B cell (primary cell): Measurements from ENCODE around the gene COG5. TPM values are rescaled to one million over a fixed set of nuclear protein-coding genes. Genes with fewer than 3 reads are reported as not detected.

ENCODE experiments used
- ATAC-seq: fragments of 200-7000 bp; cut with Tn5 transposase; one replicate; pipeline ENCODE4 v1.10.0; 2021; ENCODE audit warnings: low read depth, mild to moderate bottlenecking, moderate number of reproducible peaks, moderate library complexity
- CTCF ChIA-PET: fragments of 350-600 bp; sonication (Branson Sonifier 250); formaldehyde crosslinking; loops from one replicate; lab custom pipeline; 2021; ENCODE audit warnings: antibody characterized with exemption, inconsistent platforms; lab: Charles Lee
- POLR2A ChIA-PET: fragments of 350-600 bp; sonication (Branson Sonifier 250); formaldehyde crosslinking; loops from one replicate; lab custom pipeline; 2021; ENCODE audit warnings: antibody characterized with exemption; lab: Charles Lee
- DNase-seq: peaks from one replicate; pipeline ENCODE4 v3.0.0; 2013
- H2AFZ ChIP-seq: 2 replicates; pipeline ENCODE4 v1.6.1; 2012; ENCODE audit warnings: mild to moderate bottlenecking, low read depth, low read length; ENCODE audit not compliant: insufficient read depth, poor library complexity, severe bottlenecking
- H3K27ac ChIP-seq, 2 donors: 1 replicate in 1 of 2; 2 replicates in 1 of 2; pipeline ENCODE4 v1.5.1; 2012 to 2013; ENCODE audit warnings: low read length in 2 of 2, mild to moderate bottlenecking in 2 of 2, moderate library complexity in 1 of 2
- H3K27me3 ChIP-seq, 4 experiments: fragments of 200-600 bp in 1 of 4; sonication (generic) in 1 of 4; replicated peaks in 1 of 4; 1 replicate in 2 of 4; 2 replicates in 2 of 4; pipeline versions ENCODE4 v1.6.1 to v1.7.0; 2013 to 2016; ENCODE audit warnings: low read length in 3 of 4, mild to moderate bottlenecking in 2 of 4, mixed read lengths in 1 of 4, moderate library complexity in 1 of 4; ENCODE audit not compliant: insufficient read depth in 4 of 4, control insufficient read depth in 3 of 4; ENCODE audit errors: control extremely low read depth in 1 of 4
- H3K36me3 ChIP-seq, 2 experiments: replicated peaks in 1 of 2; 1 replicate in 1 of 2; 2 replicates in 1 of 2; pipeline versions ENCODE4 v1.6.1 to v1.7.1; 2013; ENCODE audit warnings: low read length in 1 of 2; ENCODE audit not compliant: insufficient read depth in 2 of 2, control insufficient read depth in 1 of 2; ENCODE audit errors: control extremely low read depth in 1 of 2, extremely low read depth in 1 of 2
- H3K4me1 ChIP-seq, 2 donors: fragments of 200-600 bp in 1 of 2; sonication (generic) in 1 of 2; 1 replicate in 1 of 2; 2 replicates in 1 of 2; pipeline versions ENCODE4 v1.5.1 to v1.6.1; 2013 to 2017; ENCODE audit warnings: low read length in 2 of 2; ENCODE audit not compliant: control insufficient read depth in 2 of 2, insufficient read depth in 2 of 2
- H3K4me2 ChIP-seq: replicated peaks from 2 replicates; pipeline ENCODE3; 2012; ENCODE audit warnings: mild to moderate bottlenecking, low read depth, low read length; ENCODE audit not compliant: poor library complexity, severe bottlenecking
- H3K4me3 ChIP-seq, 5 experiments: fragments of 200-600 bp in 1 of 5; sonication (generic) in 1 of 5; 1 replicate in 3 of 5; 2 replicates in 2 of 5; pipeline versions ENCODE4 v1.5.1 to v1.7.0; 2011 to 2016; ENCODE audit warnings: low read length in 4 of 5, mild to moderate bottlenecking in 4 of 5, low read depth in 2 of 5, control low read depth in 1 of 5, moderate library complexity in 1 of 5; ENCODE audit not compliant: insufficient read depth in 1 of 5; ENCODE audit errors: control extremely low read depth in 1 of 5, extremely low read depth in 1 of 5
- H3K79me2 ChIP-seq: fragments of 200-600 bp; sonication (generic); one replicate; pipeline ENCODE4 v1.6.0; 2016; ENCODE audit warnings: low read length; ENCODE audit not compliant: control insufficient read depth, insufficient read depth
- H3K9ac ChIP-seq: fragments of 200-600 bp; sonication (generic); 2 replicates; pipeline ENCODE4 v1.6.1; 2017; ENCODE audit warnings: mild to moderate bottlenecking, low read length, moderate library complexity
- H3K9me3 ChIP-seq, 3 donors: one replicate each; pipeline versions ENCODE4 v1.6.1 to v1.7.1; 2013; ENCODE audit warnings: low read length in 2 of 3; ENCODE audit not compliant: control insufficient read depth in 2 of 3, insufficient read depth in 1 of 3; ENCODE audit errors: control extremely low read depth in 1 of 3
- H4K20me1 ChIP-seq: 2 replicates; pipeline ENCODE4 v1.6.0; 2012; ENCODE audit warnings: mild to moderate bottlenecking, low read length; ENCODE audit not compliant: insufficient read depth, control insufficient read depth, poor library complexity, severe bottlenecking
- H3K27ac Mint-ChIP-seq: one replicate; pipeline ENCODE4 v1.8.0; 2021; ENCODE audit warnings: mixed read lengths
- H3K27me3 Mint-ChIP-seq: one replicate; pipeline ENCODE4 v1.8.0; 2021; ENCODE audit warnings: mixed read lengths
- H3K4me1 Mint-ChIP-seq: one replicate; pipeline ENCODE4 v1.8.0; 2021; ENCODE audit warnings: mixed read lengths
- H3K4me3 Mint-ChIP-seq: one replicate; pipeline ENCODE4 v1.8.0; 2021; ENCODE audit warnings: mixed read lengths
- H3K9me3 Mint-ChIP-seq: one replicate; pipeline ENCODE4 v1.8.0; 2022; ENCODE audit warnings: mixed read lengths; ENCODE audit not compliant: insufficient read depth
- CTCF ChIP-seq: fragments of 200-600 bp; IDR thresholded peaks from one replicate; pipeline ENCODE4 v1.8.0; 2022; ENCODE audit warnings: antibody characterized with exemption, mild to moderate bottlenecking
- EZH2 ChIP-seq: IDR thresholded peaks from 2 replicates; pipeline ENCODE4 v1.6.1; 2012; ENCODE audit warnings: borderline replicate concordance, low read depth, mild to moderate bottlenecking, moderate library complexity, low read length; ENCODE audit not compliant: insufficient read depth, poor library complexity, severe bottlenecking
- WGBS: methylation state at CpG from one replicate; pipeline ENCODE4 v1.1.5; 2013; ENCODE audit warnings: missing lambda C conversion rate; ENCODE audit not compliant: insufficient coverage; 5-methylcytosine and 5-hydroxymethylcytosine counted together
- intact Hi-C: fragments of 100-400 bp; cut with micrococcal nuclease; formaldehyde crosslinking; loops from one replicate; pipeline ENCODE4 v1.10.0; 2022
- polyA plus RNA-seq: library from polyadenylated mRNA; depleted of rRNA; stranded (reverse); fragments of >200 nt; gene quantifications from 2 replicates; pipeline ENCODE4 v1.2.3, GENCODE V29; 2012
- total RNA-seq, 2 donors: library from RNA; stranded (reverse); fragments of 120-200 nt in 1 of 2; gene quantifications; 1 replicate in 1 of 2; 2 replicates in 1 of 2; pipeline versions ENCODE4 v1.2.3 to v1.2.4, GENCODE V29; 2013 to 2022

COG5 gene
- total and polyA plus RNA-seq, 2 donors (not counting 1 experiment from before 2014, with no cell fraction given): 7.0 to 73.0 TPM

GRCh38 chr7:107392830-107393229 lies 170.9 kb downstream of the COG5 start:
- no peaks in the 10 kb centered on the region for H3K27me3 ChIP-seq
- no peak overlapping the region for H3K9ac ChIP-seq
- H3K27ac Mint-ChIP-seq: no peak overlapping the region
- no peaks in the 10 kb centered on the region for H3K79me2 ChIP-seq
- 100% methylated on average over 1 of the region's 3 CpGs for WGBS
- H3K4me3 Mint-ChIP-seq: no peak overlapping the region
- H4K20me1 ChIP-seq: no peaks in the 10 kb centered on the region
- H2AFZ ChIP-seq: no peak overlapping the region
- H3K27ac ChIP-seq: no peak overlapping the region
- no peaks in the 10 kb centered on the region for H3K27me3 Mint-ChIP-seq
- H3K4me1 ChIP-seq: no peaks in the 10 kb centered on the region
- no peaks in the 10 kb centered on the region for H3K36me3 ChIP-seq
- no peak overlapping the region for H3K4me2 ChIP-seq
- no peak overlapping the region for H3K4me3 ChIP-seq
- ChIA-PET POLR2A (no interaction called here), CTCF (interaction anchor here (1.2 kb wide), 1 partner anchor 9 kb away, joined by 3 read pairs; no protein-coding TSS in a partner anchor)
- intact Hi-C loops: no loop called here
- H3K9me3 ChIP-seq: no peaks in the 10 kb centered on the region
- no peak for TF ChIP-seq CTCF
- TF ChIP-seq EZH2: no peak
- H3K9me3 Mint-ChIP-seq: no peaks in the 10 kb centered on the region
- ATAC-seq (no peak), DNase-seq (no peak)
- H3K4me1 Mint-ChIP-seq: peaks cover 2% of the 10 kb centered on the region

- H3K9me3 Mint-ChIP-seq: no peaks in the 10 kb centered on the region
- no peaks in the 10 kb centered on the region for H3K36me3 ChIP-seq
- H3K79me2 ChIP-seq: no peaks in the 10 kb centered on the region
- no peak overlapping the region for H3K4me2 ChIP-seq
- H3K27me3 ChIP-seq: no peaks in the 10 kb centered on the region
- ChIA-PET CTCF (no interaction called here), POLR2A (no interaction called here)
- H3K27me3 Mint-ChIP-seq: no peaks in the 10 kb centered on the region
- ATAC-seq: no peak
- no peak overlapping the region for H3K27ac ChIP-seq
- H4K20me1 ChIP-seq: no peaks in the 10 kb centered on the region
- H3K27ac Mint-ChIP-seq: no peak overlapping the region
- no peak for DNase-seq
- peaks cover 12% of the 10 kb centered on the region for H3K4me1 Mint-ChIP-seq
- peaks cover 0 to 7% of the 10 kb centered on the region in 2 donors for H3K4me1 ChIP-seq
- no peaks in the 10 kb centered on the region for H3K9me3 ChIP-seq
- no peak overlapping the region for H3K4me3 Mint-ChIP-seq
- 95% methylated on average over 7 of the region's 8 CpGs for WGBS
- H2AFZ ChIP-seq: no peak overlapping the region
- no peak overlapping the region for H3K9ac ChIP-seq
- TF ChIP-seq CTCF (no peak), EZH2 (no peak)
- intact Hi-C loops: no loop called here
- H3K4me3 ChIP-seq: no peak overlapping the region
Measured at GRCh38 chr7:107390916-107391315, 172.8 kb downstream of the COG5 start.
